ENCODE measurements around the gene PTPRU. TPM values are rescaled to one million over a fixed set of nuclear protein-coding genes. Genes with fewer than 3 reads are reported as not detected.

The PTPRU gene
- total RNA-seq, 4 donors from 2014 or later = 15.0 to 46.7 (median 29.0) TPM

DNA sequence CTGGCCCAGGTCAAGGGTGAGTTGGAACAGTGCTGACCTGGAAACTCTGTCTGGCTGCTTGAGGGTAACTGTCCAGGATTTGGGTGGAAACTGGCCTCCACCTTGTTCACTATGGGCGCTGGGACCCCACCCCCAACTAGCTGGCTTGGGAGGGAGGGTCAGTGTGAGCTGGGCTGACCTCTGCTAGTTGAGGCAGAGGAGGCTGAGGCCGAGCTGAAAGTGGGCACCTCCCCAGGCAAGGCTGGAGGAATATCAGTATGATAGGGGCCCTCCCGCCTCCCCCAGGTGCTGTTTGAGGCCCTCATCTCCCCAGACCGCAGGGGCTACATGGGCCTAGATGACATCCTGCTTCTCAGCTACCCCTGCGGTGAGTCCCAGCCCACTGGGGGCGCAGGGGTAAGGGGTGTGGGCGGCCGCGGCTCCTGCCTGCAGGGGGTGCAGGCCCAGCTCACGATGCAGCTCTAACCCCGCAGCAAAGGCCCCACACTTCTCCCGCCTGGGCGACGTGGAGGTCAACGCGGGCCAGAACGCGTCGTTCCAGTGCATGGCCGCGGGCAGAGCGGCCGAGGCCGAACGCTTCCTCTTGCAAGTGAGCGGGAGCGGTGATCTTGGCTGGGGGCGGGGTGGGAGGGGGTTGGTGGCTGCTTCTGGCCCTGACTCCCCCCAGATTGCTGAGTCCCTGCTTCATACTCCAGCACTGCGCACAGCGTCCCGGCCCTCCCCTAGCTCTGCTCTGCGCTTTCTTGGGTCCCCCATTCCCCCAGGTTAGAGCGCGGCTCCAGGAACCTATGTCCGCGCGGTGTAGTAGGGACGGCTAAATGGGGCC is 22.9 kb downstream of the PTPRU start:
- peak overlapping the region; percentile 55 for H3K4me3 ChIP-seq
- H3K4me1 ChIP-seq = peaks cover 18% of the 10 kb centered on the region
- no peak for DNase-seq (ENCODE audit: low spot score in 2 of 2)
- no peaks in the 10 kb centered on the region for H3K9me3 ChIP-seq
- TF ChIP-seq EP300 (IDR thresholded peaks at IDR 0.05) = no peak
- TF ChIP-seq POLR2A (IDR thresholded peaks at IDR 0.05) = no peak
- TF ChIP-seq, protein P1, sequence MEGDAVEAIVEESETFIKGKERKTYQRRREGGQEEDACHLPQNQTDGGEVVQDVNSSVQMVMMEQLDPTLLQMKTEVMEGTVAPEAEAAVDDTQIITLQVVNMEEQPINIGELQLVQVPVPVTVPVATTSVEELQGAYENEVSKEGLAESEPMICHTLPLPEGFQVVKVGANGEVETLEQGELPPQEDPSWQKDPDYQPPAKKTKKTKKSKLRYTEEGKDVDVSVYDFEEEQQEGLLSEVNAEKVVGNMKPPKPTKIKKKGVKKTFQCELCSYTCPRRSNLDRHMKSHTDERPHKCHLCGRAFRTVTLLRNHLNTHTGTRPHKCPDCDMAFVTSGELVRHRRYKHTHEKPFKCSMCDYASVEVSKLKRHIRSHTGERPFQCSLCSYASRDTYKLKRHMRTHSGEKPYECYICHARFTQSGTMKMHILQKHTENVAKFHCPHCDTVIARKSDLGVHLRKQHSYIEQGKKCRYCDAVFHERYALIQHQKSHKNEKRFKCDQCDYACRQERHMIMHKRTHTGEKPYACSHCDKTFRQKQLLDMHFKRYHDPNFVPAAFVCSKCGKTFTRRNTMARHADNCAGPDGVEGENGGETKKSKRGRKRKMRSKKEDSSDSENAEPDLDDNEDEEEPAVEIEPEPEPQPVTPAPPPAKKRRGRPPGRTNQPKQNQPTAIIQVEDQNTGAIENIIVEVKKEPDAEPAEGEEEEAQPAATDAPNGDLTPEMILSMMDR (IDR thresholded peaks at IDR 0.05) = no peak
- TF ChIP-seq POLR2AphosphoS5 (IDR thresholded peaks at IDR 0.05) = no peak
- H3K27me3 ChIP-seq = peaks cover 27% of the 10 kb centered on the region
- no peaks in the 10 kb centered on the region for H3K36me3 ChIP-seq
- 13% methylated on average over 10 of the region's 38 CpGs for WGBS
- no peak overlapping the region for H3K27ac ChIP-seq

DNA sequence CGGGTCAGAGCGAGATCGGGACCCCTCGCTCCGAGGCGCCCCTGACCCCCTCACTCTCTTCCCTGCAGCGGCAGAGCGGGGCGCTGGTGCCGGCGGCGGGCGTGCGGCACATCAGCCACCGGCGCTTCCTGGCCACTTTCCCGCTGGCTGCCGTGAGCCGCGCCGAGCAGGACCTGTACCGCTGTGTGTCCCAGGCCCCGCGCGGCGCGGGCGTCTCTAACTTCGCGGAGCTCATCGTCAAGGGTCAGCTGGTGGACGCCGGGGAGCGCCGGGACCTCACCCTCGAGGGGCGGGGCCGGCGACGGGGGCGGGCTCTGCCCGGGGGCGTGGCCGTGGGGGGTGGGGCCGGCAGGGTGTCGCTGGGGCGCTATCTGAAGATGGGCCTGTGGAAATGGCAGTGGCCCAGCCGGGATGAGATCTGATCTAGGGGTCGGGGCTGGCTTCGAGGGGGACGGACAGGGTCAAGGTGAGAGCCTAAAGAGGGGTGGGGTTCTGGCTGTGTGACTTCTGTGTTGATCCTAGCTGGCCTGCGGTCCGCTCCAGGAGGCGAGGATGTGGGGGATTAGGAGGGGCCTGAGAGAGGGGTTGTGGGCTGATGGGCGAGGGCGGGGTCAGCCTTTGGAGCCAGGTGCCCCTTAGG is 23.6 kb downstream of the PTPRU start:
- TF ChIP-seq POLR2A (IDR thresholded peaks at IDR 0.05) (no peak), EP300 (IDR thresholded peaks at IDR 0.05) (no peak), POLR2AphosphoS5 (IDR thresholded peaks at IDR 0.05) (no peak)
- TF ChIP-seq, protein P1 (IDR thresholded peaks at IDR 0.05) = no peak
- WGBS = 14% methylated on average over 16 of the region's 56 CpGs
- Histone ChIP-seq H3K4me1 (peaks cover 18% of the 10 kb centered on the region), H3K4me3 (peak overlapping the region; percentile 55), H3K27ac (no peak overlapping the region), H3K27me3 (peaks cover 27% of the 10 kb centered on the region), H3K9me3 (no peaks in the 10 kb centered on the region), H3K36me3 (no peaks in the 10 kb centered on the region)
- peak in 1 of 2 donors; percentile 75 for DNase-seq (ENCODE audit: low spot score in 2 of 2)

DNA sequence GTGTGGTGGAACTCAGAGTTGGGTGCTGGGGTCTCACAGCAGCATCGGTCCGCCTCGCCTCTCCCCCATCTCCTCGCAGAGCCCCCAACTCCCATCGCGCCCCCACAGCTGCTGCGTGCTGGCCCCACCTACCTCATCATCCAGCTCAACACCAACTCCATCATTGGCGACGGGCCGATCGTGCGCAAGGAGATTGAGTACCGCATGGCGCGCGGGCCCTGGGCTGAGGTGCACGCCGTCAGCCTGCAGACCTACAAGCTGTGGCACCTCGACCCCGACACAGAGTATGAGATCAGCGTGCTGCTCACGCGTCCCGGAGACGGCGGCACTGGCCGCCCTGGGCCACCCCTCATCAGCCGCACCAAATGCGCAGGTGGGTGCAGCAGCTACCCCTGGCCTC is 24.2 kb downstream of the PTPRU start:
- 60% methylated on average over 17 of the region's 29 CpGs for WGBS
- TF ChIP-seq EP300 (IDR thresholded peaks at IDR 0.05) (no peak), POLR2A (IDR thresholded peaks at IDR 0.05) (no peak), POLR2AphosphoS5 (IDR thresholded peaks at IDR 0.05) (no peak)
- TF ChIP-seq, protein P1 (IDR thresholded peaks at IDR 0.05) = no peak
- peaks cover 18% of the 10 kb centered on the region for H3K4me1 ChIP-seq
- H3K4me3 ChIP-seq = no peak overlapping the region
- H3K9me3 ChIP-seq = no peaks in the 10 kb centered on the region
- H3K27me3 ChIP-seq = peaks cover 27% of the 10 kb centered on the region
- no peak for DNase-seq (ENCODE audit: low spot score in 2 of 2)
- no peak overlapping the region for H3K27ac ChIP-seq
- H3K36me3 ChIP-seq = no peaks in the 10 kb centered on the region

DNA sequence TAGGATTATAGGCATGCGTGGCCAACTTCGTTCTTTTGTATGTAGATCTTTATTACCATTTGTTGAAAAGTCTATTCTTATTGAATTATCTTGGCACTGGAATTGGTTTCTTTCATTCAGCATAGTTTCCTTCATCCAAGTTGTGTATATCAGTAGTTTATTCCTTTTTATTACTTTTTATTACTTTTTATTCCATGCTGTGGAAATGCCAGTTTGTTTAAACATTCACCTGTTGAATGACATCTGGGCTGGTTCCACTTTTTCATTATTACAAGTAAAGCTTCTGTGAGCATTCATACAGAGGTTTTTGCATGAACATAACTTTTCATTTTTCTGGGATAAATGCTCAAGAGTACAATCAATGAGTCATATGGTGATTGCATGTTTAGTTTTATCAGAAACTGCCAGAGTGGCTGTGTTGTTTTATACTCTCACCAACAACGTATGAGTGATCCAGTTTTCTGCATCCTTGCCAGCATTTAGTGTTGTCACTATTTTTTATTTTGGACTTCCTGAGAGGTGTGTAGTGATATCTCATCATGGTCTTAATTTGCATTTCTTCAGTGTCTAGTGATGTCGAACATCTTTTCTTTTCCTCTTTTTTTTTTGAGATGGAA is 28.6 kb downstream of the PTPRU start:
- no peaks in the 10 kb centered on the region for H3K9me3 ChIP-seq
- H3K36me3 ChIP-seq = no peaks in the 10 kb centered on the region
- no peak overlapping the region for H3K27ac ChIP-seq
- peaks cover 8% of the 10 kb centered on the region for H3K27me3 ChIP-seq
- 77% methylated on average over 4 of the region's 4 CpGs for WGBS
- peaks cover 8% of the 10 kb centered on the region for H3K4me1 ChIP-seq
- no peak for DNase-seq (ENCODE audit: low spot score in 2 of 2)
- TF ChIP-seq POLR2A (IDR thresholded peaks at IDR 0.05) = no peak
- TF ChIP-seq, protein P1 (IDR thresholded peaks at IDR 0.05) = no peak
- no peak for TF ChIP-seq POLR2AphosphoS5 (IDR thresholded peaks at IDR 0.05)
- TF ChIP-seq EP300 (IDR thresholded peaks at IDR 0.05) = no peak
- H3K4me3 ChIP-seq = no peak overlapping the region

DNA sequence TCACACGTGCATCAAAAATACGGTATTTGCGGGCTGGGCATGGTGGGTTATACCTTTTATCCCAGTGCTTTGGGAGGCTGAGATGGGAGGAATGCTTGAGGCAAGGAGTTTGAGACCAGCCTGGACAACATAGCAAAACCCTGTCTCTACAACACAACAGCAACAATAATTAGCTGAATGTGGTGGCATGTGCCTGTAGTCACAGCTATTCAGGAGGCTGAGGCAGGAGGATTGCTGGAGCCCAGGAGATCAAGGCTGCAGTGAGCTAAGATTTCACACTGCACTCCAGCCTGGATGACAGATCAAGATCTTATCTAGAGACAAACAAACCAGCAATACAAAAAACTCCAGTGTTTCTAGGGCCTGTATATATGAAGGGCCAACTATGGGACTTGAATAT is 30.6 kb downstream of the PTPRU start:
- 97% methylated on average over 3 of the region's 3 CpGs for WGBS
- Histone ChIP-seq H3K27me3 (no peaks in the 10 kb centered on the region), H3K4me3 (no peak overlapping the region), H3K36me3 (no peaks in the 10 kb centered on the region), H3K4me1 (peaks cover 7% of the 10 kb centered on the region), H3K27ac (no peak overlapping the region), H3K9me3 (no peaks in the 10 kb centered on the region)
- no peak for DNase-seq (ENCODE audit: low spot score in 2 of 2)
- TF ChIP-seq POLR2AphosphoS5 (IDR thresholded peaks at IDR 0.05) = no peak

All from suprapubic skin (tissue), 4 donors.